Fibroblast of lung (primary cell): ENCODE measurements around the gene DGKZ.

Experiments used
- CTCF ChIP-seq, 2 donors: IDR thresholded peaks in 1 of 2; conservative IDR thresholded peaks in 1 of 2; 1 replicate in 1 of 2; 2 replicates in 1 of 2; pipeline ENCODE4 v1.5.1; 2011 to 2012; ENCODE audit warnings: low read length in 2 of 2, control low read depth in 1 of 2, inconsistent platforms in 1 of 2, low read depth in 1 of 2, mild to moderate bottlenecking in 1 of 2
- EZH2 ChIP-seq: IDR thresholded peaks from 2 replicates; pipeline ENCODE4 v1.5.1; 2012; ENCODE audit warnings: low read length, control low read depth, mild to moderate bottlenecking; ENCODE audit errors: missing control alignments

- TF ChIP-seq CTCF (conservative IDR thresholded peaks at IDR 0.05 in 1 of 2, IDR thresholded peaks at IDR 0.05 in 1 of 2; ENCODE audit: low read depth in 1 of 2, low read length in 2 of 2) (no peak), EZH2 (no peak)
Measured at GRCh38 chr11:46347637-46348311, 511 bp downstream of the DGKZ start.
